HCT116 (cell line): ENCODE data around the gene CST4. TPM values are rescaled to one million over a fixed set of nuclear protein-coding genes. Genes with fewer than 3 reads are reported as not detected.

Experiments used
- ATAC-seq: fragments of 200-7000 bp; cut with Tn5 transposase; 2 replicates; pipeline ENCODE4 v1.9.1; 2020; ENCODE audit warnings: mild to moderate bottlenecking, moderate library complexity
- BruUV-seq: library from RNA; stranded (reverse); fragments of 400-500 nt; replicated peaks from 2 replicates; lab custom pipeline; 2021; lab: Mats Ljungman, UMichigan
- CTCF ChIA-PET: fragments of 300-600 bp; sonication (Branson Sonifier 250); formaldehyde crosslinking; loops from one replicate; lab custom pipeline; 2021; ENCODE audit warnings: antibody characterized with exemption; lab: Charles Lee
- POLR2A ChIA-PET: fragments of 300-600, 350-600 bp; sonication (Branson Sonifier 250); formaldehyde crosslinking; loops from one replicate; lab custom pipeline; 2021; ENCODE audit warnings: antibody characterized with exemption; lab: Charles Lee
- RAD21 ChIA-PET, 2 experiments: fragments of 300-600 bp; sonication (Branson Sonifier 250); formaldehyde crosslinking; loops; one replicate each; lab custom pipeline; 2023; ENCODE audit warnings: low total read pairs in 2 of 2; ENCODE audit not compliant: uncharacterized antibody in 2 of 2, unreplicated experiment in 2 of 2, low non-redundant PET in 1 of 2; lab: Charles Lee
- DNase-seq: peaks from one replicate; pipeline ENCODE4 v3.0.0-alpha.2; 2010; ENCODE audit warnings: low read depth, low spot score
- H2AFZ ChIP-seq: fragments of 200-600 bp; shearing (Covaris generic), sonication (generic); 2 replicates; pipeline ENCODE4 v1.6.1; 2017; ENCODE audit warnings: low read depth, mixed run types, mixed read lengths, antibody characterized with exemption, low read length; ENCODE audit not compliant: poor library complexity, severe bottlenecking
- H3K27ac ChIP-seq: 2 replicates; pipeline ENCODE4 v1.5.1; 2012; ENCODE audit warnings: low read depth, low read length
- H3K27me3 ChIP-seq: fragments of 200-600 bp; sonication (generic); 2 replicates; pipeline ENCODE4 v1.6.1; 2016; ENCODE audit warnings: mixed run types, low read length, mixed read lengths; ENCODE audit not compliant: insufficient read depth
- H3K36me3 ChIP-seq, 2 experiments: fragments of 200-500 bp in 1 of 2; fragments of 200-600 bp in 1 of 2; sonication (Bioruptor generic) in 1 of 2; sonication (generic) in 1 of 2; 2 replicates each; pipeline versions ENCODE4 v1.5.1 to v1.6.1; 2014 to 2016; ENCODE audit warnings: low read length in 2 of 2, inconsistent platforms in 1 of 2, mixed read lengths in 1 of 2, mixed run types in 1 of 2; ENCODE audit not compliant: insufficient read depth in 2 of 2, control insufficient read depth in 1 of 2
- H3K4me1 ChIP-seq, 2 experiments: fragments of 200-600 bp in 1 of 2; sonication (generic) in 1 of 2; 2 replicates each; pipeline versions ENCODE4 v1.5.1 to v1.6.1; 2012 to 2017; ENCODE audit warnings: low read length in 2 of 2, inconsistent platforms in 1 of 2, mild to moderate bottlenecking in 1 of 2, mixed read lengths in 1 of 2, mixed run types in 1 of 2, moderate library complexity in 1 of 2; ENCODE audit not compliant: insufficient read depth in 2 of 2, control insufficient read depth in 1 of 2
- H3K4me2 ChIP-seq: fragments of 200-600 bp; sonication (generic); 2 replicates; pipeline ENCODE4 v1.6.1; 2017; ENCODE audit warnings: mixed run types, low read length, mixed read lengths
- H3K4me3 ChIP-seq, 2 experiments: fragments of 200-600 bp in 1 of 2; sonication (generic) in 1 of 2; replicated peaks in 1 of 2; 2 replicates each; pipeline ENCODE4 v1.5.1; 2011 to 2016; ENCODE audit warnings: low read length in 2 of 2, control low read depth in 1 of 2, low read depth in 1 of 2, mild to moderate bottlenecking in 1 of 2, mixed read lengths in 1 of 2, mixed run types in 1 of 2
- H3K79me2 ChIP-seq: fragments of 200-600 bp; sonication (generic); 2 replicates; pipeline ENCODE4 v1.6.1; 2017; ENCODE audit warnings: mild to moderate bottlenecking, mixed run types, low read length, moderate library complexity, mixed read lengths; ENCODE audit not compliant: insufficient read depth
- H3K9ac ChIP-seq: fragments of 200-600 bp; sonication (generic); 2 replicates; pipeline ENCODE4 v1.6.1; 2016; ENCODE audit warnings: low read length, mixed read lengths
- H3K9me2 ChIP-seq: fragments of 200-600 bp; sonication (generic), shearing (Covaris generic); 2 replicates; pipeline ENCODE4 v1.6.1; 2017; ENCODE audit warnings: mixed run types, mild to moderate bottlenecking, moderate library complexity; ENCODE audit not compliant: insufficient read depth
- H3K9me3 ChIP-seq, 2 experiments: fragments of 200-500 bp in 1 of 2; fragments of 200-600 bp in 1 of 2; sonication (Bioruptor generic) in 1 of 2; sonication (generic) in 1 of 2; 2 replicates each; pipeline ENCODE4 v1.6.1; 2014 to 2017; ENCODE audit warnings: low read length in 2 of 2, mixed read lengths in 2 of 2, inconsistent platforms in 1 of 2, low read depth in 1 of 2, mild to moderate bottlenecking in 1 of 2, mixed run types in 1 of 2, moderate library complexity in 1 of 2; ENCODE audit not compliant: control insufficient read depth in 1 of 2, insufficient read depth in 1 of 2
- H4K20me1 ChIP-seq: fragments of 200-600 bp; sonication (generic), shearing (Covaris generic); 2 replicates; pipeline ENCODE4 v1.6.1; 2017; ENCODE audit warnings: mixed run types, mild to moderate bottlenecking, moderate library complexity; ENCODE audit not compliant: insufficient read depth
- CEBPB ChIP-seq: IDR thresholded peaks from 2 replicates; pipeline ENCODE4 v1.6.1; 2012; ENCODE audit warnings: low read depth
- ELF1 ChIP-seq: IDR thresholded peaks from 2 replicates; pipeline ENCODE4 v1.6.1; 2012; ENCODE audit warnings: low read depth, borderline replicate concordance
- EZH2phosphoT487 ChIP-seq: fragments of 200-600 bp; IDR thresholded peaks from 2 replicates; pipeline ENCODE4 v1.6.1; 2018; ENCODE audit warnings: antibody characterized with exemption, borderline replicate concordance
- FOSL1 ChIP-seq: IDR thresholded peaks from 2 replicates; pipeline ENCODE4 v1.6.1; 2012; ENCODE audit warnings: low read depth
- JUND ChIP-seq: IDR thresholded peaks from 2 replicates; pipeline ENCODE4 v1.6.1; 2012
- POLR2A ChIP-seq: IDR thresholded peaks from 2 replicates; pipeline ENCODE4 v1.7.0; 2011; ENCODE audit warnings: borderline replicate concordance; ENCODE audit not compliant: insufficient read depth, insufficient read length; ENCODE audit errors: extremely low read depth
- POLR2AphosphoS5 ChIP-seq: IDR thresholded peaks from 2 replicates; pipeline ENCODE4 v1.6.1; 2011; ENCODE audit warnings: mild to moderate bottlenecking, low read depth, low read length, moderate library complexity
- RAD21 ChIP-seq: IDR thresholded peaks from 2 replicates; pipeline ENCODE4 v1.6.1; 2012; ENCODE audit warnings: low read depth, mild to moderate bottlenecking
- SP1 ChIP-seq: IDR thresholded peaks from 2 replicates; pipeline ENCODE4 v1.6.1; 2012; ENCODE audit warnings: low read depth
- SRF ChIP-seq: IDR thresholded peaks from 2 replicates; pipeline ENCODE4 v1.6.1; 2012; ENCODE audit warnings: low read depth
- TCF7L2 ChIP-seq: IDR thresholded peaks from 2 replicates; pipeline ENCODE4 v1.7.0; 2011; ENCODE audit warnings: borderline replicate concordance, inconsistent platforms; ENCODE audit not compliant: insufficient read depth, insufficient read length; ENCODE audit errors: extremely low read depth
- YY1 ChIP-seq: IDR thresholded peaks from 2 replicates; pipeline ENCODE4 v1.6.1; 2011; ENCODE audit warnings: low read length, low read depth, moderate library complexity, mild to moderate bottlenecking; ENCODE audit not compliant: insufficient replicate concordance; ENCODE audit errors: extremely low read depth
- ZFX ChIP-seq: fragments of 450-650 bp; IDR thresholded peaks from 2 replicates; pipeline ENCODE4 v1.6.1; 2017
- ZNF274 ChIP-seq: fragments of 200-500 bp; sonication (Bioruptor generic); IDR thresholded peaks from 2 replicates; pipeline ENCODE4 v1.6.1; 2014; ENCODE audit warnings: mild to moderate bottlenecking, low read depth, low read length, inconsistent platforms
- intact Hi-C: fragments of 100-400 bp; cut with micrococcal nuclease; formaldehyde crosslinking; loops from 2 replicates; pipeline ENCODE4 v1.10.0; 2022
- total RNA-seq: library from RNA; stranded (reverse); gene quantifications from one replicate; pipeline ENCODE4 v1.2.1, GENCODE V29; 2021; ENCODE audit not compliant: unreplicated experiment
- TF ChIP-seq, protein P1 (sequence below): IDR thresholded peaks from 2 replicates; pipeline ENCODE4 v1.6.1; 2012
- TF ChIP-seq, protein P2 (sequence below), 3 experiments: fragments of 200-600 bp in 1 of 3; sonication (generic) in 1 of 3; IDR thresholded peaks in 2 of 3; conservative IDR thresholded peaks in 1 of 3; 2 replicates each; pipeline ENCODE4 v1.5.1; 2012 to 2017; ENCODE audit warnings: low read depth in 2 of 3, low read length in 2 of 3, antibody characterized with exemption in 1 of 3, borderline replicate concordance in 1 of 3, control low read depth in 1 of 3, mild to moderate bottlenecking in 1 of 3, mixed read lengths in 1 of 3, mixed run types in 1 of 3, moderate library complexity in 1 of 3; ENCODE audit not compliant: insufficient read depth in 1 of 3
- TF ChIP-seq, protein P3 (sequence below): IDR thresholded peaks from 2 replicates; pipeline ENCODE4 v1.6.1; 2011; ENCODE audit warnings: mild to moderate bottlenecking, low read length, moderate library complexity; ENCODE audit not compliant: insufficient replicate concordance; ENCODE audit errors: extremely low read depth
- TF ChIP-seq, protein P4 (sequence below): IDR thresholded peaks from 2 replicates; pipeline ENCODE4 v1.6.1; 2012; ENCODE audit warnings: low read depth

CST4 gene
- total RNA-seq, 1 experiment from 2014 or later, result not detected

DNA sequence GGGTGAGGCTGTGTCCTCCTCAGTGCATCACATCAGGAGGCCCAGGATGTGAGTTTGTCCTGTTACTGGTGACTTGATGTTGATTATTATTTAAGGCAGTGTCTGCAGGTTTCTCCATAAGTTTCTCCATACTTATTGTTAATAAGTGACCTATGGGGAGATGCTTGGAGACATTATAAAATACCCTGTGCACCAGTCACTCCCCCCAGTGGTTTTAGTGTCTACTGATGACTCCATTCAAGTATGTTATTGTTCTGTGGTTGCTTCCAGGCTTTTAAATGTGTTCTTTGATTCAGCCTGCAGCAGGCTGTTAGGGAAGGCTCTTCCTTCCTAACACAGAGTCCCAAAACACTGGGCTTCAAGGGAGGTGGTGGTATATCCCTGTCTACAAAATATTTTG, 36.5 kb downstream of the CST4 start:
- TF ChIP-seq ZFX, result no peak
- TF ChIP-seq POLR2AphosphoS5, result no peak
- TF ChIP-seq, protein P1, sequence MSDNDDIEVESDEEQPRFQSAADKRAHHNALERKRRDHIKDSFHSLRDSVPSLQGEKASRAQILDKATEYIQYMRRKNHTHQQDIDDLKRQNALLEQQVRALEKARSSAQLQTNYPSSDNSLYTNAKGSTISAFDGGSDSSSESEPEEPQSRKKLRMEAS, result no peak
- no peak for TF ChIP-seq TCF7L2
- TF ChIP-seq, protein P2, sequence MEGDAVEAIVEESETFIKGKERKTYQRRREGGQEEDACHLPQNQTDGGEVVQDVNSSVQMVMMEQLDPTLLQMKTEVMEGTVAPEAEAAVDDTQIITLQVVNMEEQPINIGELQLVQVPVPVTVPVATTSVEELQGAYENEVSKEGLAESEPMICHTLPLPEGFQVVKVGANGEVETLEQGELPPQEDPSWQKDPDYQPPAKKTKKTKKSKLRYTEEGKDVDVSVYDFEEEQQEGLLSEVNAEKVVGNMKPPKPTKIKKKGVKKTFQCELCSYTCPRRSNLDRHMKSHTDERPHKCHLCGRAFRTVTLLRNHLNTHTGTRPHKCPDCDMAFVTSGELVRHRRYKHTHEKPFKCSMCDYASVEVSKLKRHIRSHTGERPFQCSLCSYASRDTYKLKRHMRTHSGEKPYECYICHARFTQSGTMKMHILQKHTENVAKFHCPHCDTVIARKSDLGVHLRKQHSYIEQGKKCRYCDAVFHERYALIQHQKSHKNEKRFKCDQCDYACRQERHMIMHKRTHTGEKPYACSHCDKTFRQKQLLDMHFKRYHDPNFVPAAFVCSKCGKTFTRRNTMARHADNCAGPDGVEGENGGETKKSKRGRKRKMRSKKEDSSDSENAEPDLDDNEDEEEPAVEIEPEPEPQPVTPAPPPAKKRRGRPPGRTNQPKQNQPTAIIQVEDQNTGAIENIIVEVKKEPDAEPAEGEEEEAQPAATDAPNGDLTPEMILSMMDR (IDR thresholded peaks at IDR 0.05 in 2 of 3, conservative IDR thresholded peaks at IDR 0.05 in 1 of 3; ENCODE audit: borderline replicate concordance in 1 of 3, insufficient read depth in 1 of 3, low read depth in 2 of 3, low read length in 2 of 3), result no peak
- TF ChIP-seq ZNF274, result no peak
- TF ChIP-seq, protein P3, sequence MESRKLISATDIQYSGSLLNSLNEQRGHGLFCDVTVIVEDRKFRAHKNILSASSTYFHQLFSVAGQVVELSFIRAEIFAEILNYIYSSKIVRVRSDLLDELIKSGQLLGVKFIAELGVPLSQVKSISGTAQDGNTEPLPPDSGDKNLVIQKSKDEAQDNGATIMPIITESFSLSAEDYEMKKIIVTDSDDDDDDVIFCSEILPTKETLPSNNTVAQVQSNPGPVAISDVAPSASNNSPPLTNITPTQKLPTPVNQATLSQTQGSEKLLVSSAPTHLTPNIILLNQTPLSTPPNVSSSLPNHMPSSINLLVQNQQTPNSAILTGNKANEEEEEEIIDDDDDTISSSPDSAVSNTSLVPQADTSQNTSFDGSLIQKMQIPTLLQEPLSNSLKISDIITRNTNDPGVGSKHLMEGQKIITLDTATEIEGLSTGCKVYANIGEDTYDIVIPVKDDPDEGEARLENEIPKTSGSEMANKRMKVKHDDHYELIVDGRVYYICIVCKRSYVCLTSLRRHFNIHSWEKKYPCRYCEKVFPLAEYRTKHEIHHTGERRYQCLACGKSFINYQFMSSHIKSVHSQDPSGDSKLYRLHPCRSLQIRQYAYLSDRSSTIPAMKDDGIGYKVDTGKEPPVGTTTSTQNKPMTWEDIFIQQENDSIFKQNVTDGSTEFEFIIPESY, result no peak
- no peak for TF ChIP-seq SRF
- no peak for TF ChIP-seq EZH2phosphoT487
- TF ChIP-seq RAD21, result no peak
- no peak for TF ChIP-seq FOSL1
- no peak for TF ChIP-seq CEBPB
- TF ChIP-seq, protein P4, sequence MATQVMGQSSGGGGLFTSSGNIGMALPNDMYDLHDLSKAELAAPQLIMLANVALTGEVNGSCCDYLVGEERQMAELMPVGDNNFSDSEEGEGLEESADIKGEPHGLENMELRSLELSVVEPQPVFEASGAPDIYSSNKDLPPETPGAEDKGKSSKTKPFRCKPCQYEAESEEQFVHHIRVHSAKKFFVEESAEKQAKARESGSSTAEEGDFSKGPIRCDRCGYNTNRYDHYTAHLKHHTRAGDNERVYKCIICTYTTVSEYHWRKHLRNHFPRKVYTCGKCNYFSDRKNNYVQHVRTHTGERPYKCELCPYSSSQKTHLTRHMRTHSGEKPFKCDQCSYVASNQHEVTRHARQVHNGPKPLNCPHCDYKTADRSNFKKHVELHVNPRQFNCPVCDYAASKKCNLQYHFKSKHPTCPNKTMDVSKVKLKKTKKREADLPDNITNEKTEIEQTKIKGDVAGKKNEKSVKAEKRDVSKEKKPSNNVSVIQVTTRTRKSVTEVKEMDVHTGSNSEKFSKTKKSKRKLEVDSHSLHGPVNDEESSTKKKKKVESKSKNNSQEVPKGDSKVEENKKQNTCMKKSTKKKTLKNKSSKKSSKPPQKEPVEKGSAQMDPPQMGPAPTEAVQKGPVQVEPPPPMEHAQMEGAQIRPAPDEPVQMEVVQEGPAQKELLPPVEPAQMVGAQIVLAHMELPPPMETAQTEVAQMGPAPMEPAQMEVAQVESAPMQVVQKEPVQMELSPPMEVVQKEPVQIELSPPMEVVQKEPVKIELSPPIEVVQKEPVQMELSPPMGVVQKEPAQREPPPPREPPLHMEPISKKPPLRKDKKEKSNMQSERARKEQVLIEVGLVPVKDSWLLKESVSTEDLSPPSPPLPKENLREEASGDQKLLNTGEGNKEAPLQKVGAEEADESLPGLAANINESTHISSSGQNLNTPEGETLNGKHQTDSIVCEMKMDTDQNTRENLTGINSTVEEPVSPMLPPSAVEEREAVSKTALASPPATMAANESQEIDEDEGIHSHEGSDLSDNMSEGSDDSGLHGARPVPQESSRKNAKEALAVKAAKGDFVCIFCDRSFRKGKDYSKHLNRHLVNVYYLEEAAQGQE, result no peak
- TF ChIP-seq POLR2A, result no peak
- TF ChIP-seq SP1, result no peak
- TF ChIP-seq ELF1, result no peak
- TF ChIP-seq YY1, result no peak
- TF ChIP-seq JUND, result no peak
- Histone ChIP-seq H3K9me2 (no peaks in the 10 kb centered on the region), H3K36me3 (no peaks in the 10 kb centered on the region), H3K4me2 (no peak overlapping the region), H3K27ac (no peak overlapping the region), H3K9ac (no peak overlapping the region), H3K9me3 (no peaks in the 10 kb centered on the region), H3K4me3 (no peak overlapping the region), H3K27me3 (no peaks in the 10 kb centered on the region), H3K79me2 (no peaks in the 10 kb centered on the region), H2AFZ (no peak overlapping the region), H4K20me1 (no peaks in the 10 kb centered on the region), H3K4me1 (no peaks in the 10 kb centered on the region)
- CTCF ChIA-PET, result no interaction called here
- DNase-seq (no peak), ATAC-seq (no peak)
- BruUV-seq, result no TSS peak
- POLR2A ChIA-PET, result no interaction called here
- RAD21 ChIA-PET, result no interaction called here
- intact Hi-C loops, result no loop called here
